Left colon (tissue), 2 donors: ENCODE measurements around the gene C12orf56. TPM values are rescaled to one million over a fixed set of nuclear protein-coding genes. Genes with fewer than 3 reads are reported as not detected.
"Not testable (repeated sequence)": the region's sequence is repeated elsewhere in the genome, so short reads cannot be mapped to it uniquely, and the experiment has no call there.

Experiments used
- ATAC-seq: fragments of 200-7000 bp; cut with Tn5 transposase; one replicate; pipeline ENCODE4 v1.9.1; 2020; ENCODE audit warnings: mild to moderate bottlenecking, moderate library complexity
- DNase-seq, 2 donors: peaks; one replicate each; pipeline ENCODE4 v3.0.0-alpha.2; 2020
- intact Hi-C, 2 donors: fragments of 100-400 bp; cut with DNase I in 1 of 2; cut with micrococcal nuclease in 1 of 2; formaldehyde crosslinking; loops; one replicate each; pipeline versions ENCODE4 v1.11.2 to v1.14.0; 2022; cut with DNase I, micrococcal nuclease
- total RNA-seq, 2 donors: library from RNA; stranded (reverse); fragmentation: NEBNext Ultra II Directional; extraction: Animal tissue kit (Norgen Biotek cat#: 25700); gene quantifications; one replicate each; pipeline ENCODE4 v1.2.1, GENCODE V29; 2021
- donor health status: DM: no; HTN: no; CAD: no.
- donor health status: DM: yes; HTN: yes; CAD: no.

C12orf56 gene
- total RNA-seq, 2 donors from 2014 or later = 0.24 to 1.6 TPM

DNA sequence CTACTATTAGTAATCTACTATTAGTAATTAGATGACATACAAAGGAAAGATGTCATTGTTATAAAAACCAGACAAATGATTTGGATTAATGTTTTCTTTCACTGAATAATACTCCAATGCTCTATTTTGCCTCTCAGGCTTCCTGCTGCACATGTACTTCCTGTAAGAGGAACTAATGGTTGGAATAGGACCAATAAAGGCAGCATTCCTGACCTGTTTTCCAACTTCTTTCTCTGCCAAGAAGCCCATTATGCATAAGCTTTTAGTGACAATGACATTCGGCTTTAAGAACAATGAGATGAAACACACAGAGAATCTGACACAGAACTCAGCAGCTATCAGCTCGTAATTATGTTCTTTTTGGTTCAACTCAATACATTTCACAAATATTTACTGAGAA, 5.2 kb upstream of the C12orf56 start:
- intact Hi-C loops = no loop called here
- ATAC-seq (no peak), DNase-seq (no peak)

DNA sequence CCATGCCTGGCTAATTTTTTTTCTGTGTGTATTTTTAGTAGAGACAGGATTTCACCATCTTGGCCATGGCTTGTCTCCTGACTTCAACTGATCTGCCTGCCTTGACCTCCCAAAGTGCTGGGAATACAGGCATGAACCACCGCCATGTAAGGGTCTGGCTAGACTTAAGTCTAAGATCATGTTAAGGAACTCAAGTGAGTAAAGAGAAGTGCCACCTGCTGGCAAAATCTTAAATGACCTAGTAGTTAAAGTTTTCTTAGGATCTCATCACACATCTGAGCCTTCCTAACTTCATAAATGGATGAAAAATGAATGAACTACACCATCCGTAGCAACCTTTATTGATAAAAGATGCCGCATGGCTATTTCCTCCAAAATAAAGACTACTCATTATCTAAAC, 1.7 kb upstream of the C12orf56 start:
- ATAC-seq = peak; percentile 50
- DNase-seq = no peak

DNA sequence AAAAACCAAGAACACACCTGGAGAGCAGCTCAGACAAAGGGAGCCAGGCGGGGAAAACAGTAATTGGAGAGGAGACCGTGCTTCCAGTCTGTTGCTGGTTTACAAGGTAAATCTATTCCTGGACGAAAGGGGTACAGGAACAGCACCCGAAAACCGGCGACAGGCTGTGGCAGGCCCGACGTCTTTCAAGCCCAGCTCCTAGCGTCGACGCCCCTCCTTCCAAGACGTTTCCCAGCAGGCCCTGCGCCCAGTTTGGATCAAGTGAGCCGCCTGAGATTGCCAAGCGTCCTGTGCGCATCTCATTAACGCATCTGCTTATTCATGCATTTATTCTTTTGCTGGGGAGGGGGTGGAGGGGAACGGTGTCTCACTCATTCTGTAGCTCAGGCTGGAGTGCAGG, 1.4 kb downstream of the C12orf56 start:
- intact Hi-C loops = no loop called here
- DNase-seq (no peak), ATAC-seq (no peak)

More for the DNA sequence above, 1.7 kb upstream of the C12orf56 start:
- intact Hi-C loops = no loop called here

DNA sequence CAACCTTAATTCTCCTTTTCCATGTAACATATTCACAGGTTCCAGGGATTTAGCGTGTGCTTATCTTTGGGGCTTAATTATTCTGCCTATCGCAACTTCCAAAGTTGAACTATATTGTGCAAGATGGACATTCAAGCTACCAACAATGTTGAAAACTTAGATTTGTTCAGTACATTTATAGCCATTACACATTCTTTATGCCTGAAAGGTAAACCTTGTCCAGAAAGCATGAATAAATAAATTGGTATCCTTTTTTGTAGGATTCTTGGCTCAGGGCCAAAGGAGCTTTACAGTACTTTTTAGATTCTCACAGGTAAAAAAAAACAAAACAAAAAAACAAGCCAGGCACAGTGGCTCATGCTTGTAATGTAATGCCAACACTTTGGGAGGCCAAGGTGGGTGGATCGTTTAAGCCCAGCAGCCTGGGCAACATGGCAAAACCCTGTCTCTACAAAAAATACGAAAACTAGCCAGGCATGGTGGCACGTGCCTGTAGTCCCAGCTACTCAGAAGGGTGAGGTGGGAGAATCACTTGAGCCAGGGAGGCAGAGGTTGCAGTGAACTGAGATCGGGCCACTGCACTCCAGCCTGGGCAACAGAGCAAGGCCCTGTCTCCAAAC, 3.3 kb downstream of the C12orf56 start:
- ATAC-seq (no peak), DNase-seq (no peak)
- intact Hi-C loops = no loop called here

DNA sequence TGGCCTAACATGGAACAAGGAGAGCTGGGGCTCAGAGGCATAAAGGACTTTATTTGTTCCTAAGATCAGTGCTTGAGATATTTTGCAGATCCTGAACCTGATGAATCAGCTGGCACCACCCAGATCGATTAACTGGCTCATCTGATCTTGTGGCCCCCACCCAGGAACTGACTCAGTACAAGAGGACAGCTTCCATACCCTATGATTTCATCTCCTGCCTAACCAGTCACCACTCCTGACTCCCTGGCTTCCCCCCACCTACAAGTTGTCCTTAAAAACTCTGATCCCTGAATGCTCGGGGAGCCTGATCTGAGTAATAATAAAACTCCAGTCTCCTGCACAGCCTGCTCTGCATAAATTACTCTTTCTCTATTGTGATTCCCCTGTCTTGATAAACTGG, 5.1 kb downstream of the C12orf56 start:
- intact Hi-C loops = no loop called here
- DNase-seq (no peak), ATAC-seq (no peak)

DNA sequence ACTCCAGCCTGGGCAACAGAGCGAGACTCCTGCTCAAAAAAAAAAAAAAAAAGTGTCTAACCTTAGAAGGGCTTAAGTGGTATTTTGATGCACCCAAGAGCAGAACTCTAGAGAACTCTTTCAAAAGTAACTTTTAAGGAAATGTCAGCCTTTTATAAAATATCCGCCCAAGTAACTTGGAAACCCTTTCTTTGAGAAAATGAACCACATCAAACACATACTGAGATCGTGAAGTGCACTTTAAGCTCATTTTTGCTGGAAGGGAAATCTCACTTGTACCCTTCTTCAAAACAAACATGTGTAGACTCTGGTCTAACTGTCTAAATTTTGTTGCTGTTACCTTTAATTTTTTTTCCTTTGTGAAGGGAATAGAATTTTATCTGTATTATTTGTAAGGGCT, 5.5 kb downstream of the C12orf56 start:
- DNase-seq (no peak), ATAC-seq (no peak)
- intact Hi-C loops = no loop called here

DNA sequence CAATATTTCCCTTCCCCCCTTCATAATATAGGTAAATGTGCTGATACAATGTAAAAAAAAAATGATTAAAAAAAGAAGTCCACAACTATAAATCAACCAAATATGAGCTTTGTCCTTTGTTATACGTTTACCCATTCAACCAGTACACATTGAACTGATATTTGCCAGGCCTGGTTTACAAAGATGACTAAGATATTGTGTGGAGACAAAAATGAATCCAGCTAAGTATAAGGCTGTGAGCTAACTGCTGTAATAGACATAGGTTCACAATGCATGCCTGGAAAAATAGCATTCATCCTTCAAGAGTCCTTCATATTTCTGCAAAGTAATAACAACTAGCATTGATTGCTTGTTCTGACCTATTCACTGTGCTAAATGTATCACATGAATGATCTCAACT, 6.9 kb downstream of the C12orf56 start:
- no peak for DNase-seq
- intact Hi-C loops = no loop called here
- ATAC-seq = no peak

DNA sequence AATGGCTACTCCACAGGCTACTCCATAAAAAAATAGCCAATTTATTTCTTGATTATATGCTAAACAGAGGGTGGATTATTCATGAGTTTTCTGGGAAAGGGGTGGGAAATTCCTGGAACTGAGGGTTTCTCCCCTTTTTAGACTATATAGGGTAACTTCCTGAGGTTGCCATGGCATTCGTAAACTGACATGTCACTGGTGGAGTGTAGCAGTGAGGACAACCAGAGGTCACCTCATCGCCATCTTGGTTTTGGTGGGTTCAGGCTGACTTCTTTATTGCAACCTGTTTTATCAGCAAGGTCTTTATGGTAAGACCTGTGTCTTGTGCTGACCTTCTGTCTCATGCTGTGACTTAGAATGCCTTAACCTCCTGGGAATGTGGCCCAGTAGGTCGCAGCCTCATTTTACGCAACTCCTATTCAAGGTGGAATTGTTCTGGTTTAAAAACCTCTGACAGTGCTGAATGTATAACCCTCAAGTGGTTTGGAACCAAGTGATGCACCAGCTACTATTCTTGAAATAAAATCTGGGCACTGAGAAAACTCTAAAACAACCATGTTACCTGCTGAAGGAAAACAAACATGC, 27.7 kb downstream of the C12orf56 start:
- DNase-seq = no peak
- no peak for ATAC-seq
- intact Hi-C loops = no loop called here

DNA sequence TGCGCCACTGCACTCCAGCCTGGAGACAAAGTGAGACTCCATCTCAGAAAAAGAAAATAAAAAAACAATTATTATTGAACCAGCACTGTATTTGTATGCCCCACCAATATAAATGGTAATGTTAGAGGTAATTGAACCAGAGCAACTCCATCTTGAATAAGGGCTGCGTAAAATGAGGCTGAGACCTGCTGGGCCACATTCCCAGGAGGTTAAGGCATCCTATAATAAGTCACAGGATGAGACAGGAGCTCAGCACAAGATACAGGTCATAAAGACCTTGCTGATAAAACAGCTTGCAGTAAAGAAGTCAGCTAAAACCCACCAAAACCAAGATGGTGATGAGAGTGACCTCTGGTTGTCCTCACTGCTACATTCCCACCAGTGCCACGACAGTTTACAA, 29.4 kb downstream of the C12orf56 start:
- DNase-seq, ATAC-seq, intact Hi-C loops: not testable (repeated sequence)

DNA sequence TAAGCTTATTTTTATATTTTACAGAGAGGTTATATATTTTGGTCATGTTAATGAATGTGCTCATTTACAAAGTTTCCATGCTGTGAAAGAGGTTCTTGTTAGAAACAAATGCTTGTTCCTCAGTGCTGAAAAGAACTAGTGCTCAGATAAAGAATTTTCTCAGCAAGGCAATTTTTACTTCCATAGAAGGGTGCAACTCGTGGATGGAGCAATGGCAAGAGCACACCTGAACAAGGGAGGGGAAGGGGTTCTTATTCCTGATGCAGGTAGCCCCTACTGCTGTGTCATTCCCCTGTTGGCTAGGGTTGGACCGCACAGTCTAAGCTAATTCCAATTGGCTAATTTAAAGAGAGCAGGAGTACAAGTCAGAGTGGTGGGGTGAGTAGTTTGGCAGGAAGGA, 34.3 kb downstream of the C12orf56 start:
- ATAC-seq, DNase-seq, intact Hi-C loops: not testable (repeated sequence)

DNA sequence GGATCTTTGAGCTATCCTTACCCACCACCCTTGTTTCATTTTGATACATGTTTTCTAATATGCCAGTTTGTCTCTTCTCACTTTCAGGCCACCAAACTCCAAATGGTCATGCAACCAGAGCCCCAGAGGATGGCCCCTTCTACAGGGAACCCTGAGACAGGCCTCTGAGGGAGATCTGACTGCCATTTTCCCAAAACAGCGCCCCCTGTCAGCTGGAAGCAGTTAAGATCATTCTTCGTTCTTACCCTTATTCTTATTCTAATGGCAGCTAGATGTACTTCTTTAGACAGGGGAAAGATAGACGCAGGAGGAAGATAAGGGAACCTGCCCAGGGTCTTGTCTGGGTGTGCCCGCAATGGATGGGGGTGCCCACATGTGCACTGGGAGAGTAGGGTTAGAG, 38.4 kb downstream of the C12orf56 start:
- ATAC-seq (no peak), DNase-seq (no peak)
- intact Hi-C loops = no loop called here

DNA sequence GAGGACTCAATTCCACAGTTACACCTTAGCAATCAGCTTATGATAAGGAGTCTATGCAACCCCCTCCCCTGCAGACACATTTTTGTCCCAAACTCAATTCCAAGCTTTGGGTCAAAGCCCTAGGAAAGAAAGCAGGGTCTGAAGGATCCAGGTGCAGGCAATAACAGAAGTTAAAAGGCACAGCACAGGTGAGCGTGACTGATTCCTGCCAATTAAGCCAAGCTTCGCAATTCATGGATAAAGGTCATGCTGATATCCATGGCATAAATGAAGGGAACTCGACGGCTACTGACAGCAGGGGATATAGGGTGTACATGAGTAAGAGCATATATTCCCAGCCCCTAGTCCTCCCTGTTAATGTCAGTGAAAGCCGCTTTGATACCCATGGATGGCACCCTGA, 39.3 kb downstream of the C12orf56 start:
- intact Hi-C loops = no loop called here
- ATAC-seq = no peak
- DNase-seq = no peak

DNA sequence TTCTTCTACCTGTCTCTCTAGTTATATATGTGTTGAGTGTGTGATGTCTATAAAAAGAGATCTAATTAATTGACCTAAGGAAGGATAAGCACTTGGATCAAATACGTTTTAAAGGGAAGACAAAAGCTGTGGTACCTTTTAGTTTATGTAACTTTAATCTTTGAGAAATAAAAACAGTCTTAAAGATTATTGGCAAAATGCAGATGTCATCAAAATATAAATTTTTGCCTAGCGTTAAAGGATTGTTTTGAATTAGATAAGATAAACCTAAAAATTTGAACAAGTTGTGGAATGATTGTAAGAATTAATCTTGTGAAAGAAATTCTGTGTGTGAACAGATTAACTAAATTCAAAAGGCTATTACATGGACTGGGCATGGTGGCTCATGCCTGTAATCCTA, 42.9 kb downstream of the C12orf56 start:
- no peak for ATAC-seq
- intact Hi-C loops = no loop called here
- DNase-seq = no peak

DNA sequence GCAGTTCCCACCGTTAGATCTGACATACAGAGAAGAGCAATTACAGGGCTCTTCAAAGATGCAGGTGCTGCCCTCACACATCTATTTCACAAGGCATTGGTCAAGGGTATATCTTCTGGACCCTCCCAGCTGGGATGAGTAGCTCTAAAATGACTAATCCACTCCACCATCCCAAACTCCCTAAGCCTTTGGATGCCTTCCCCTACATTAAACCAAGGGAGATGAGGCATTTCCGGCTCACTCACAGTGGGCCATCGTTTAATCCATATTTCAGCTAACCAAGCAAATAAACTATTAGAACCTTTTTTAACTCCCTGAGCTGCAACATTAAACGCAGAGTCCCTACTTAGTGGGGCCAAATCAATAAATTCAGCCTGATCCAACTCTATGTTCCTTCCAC, 45.9 kb downstream of the C12orf56 start:
- DNase-seq, intact Hi-C loops, ATAC-seq: not testable (repeated sequence)

DNA sequence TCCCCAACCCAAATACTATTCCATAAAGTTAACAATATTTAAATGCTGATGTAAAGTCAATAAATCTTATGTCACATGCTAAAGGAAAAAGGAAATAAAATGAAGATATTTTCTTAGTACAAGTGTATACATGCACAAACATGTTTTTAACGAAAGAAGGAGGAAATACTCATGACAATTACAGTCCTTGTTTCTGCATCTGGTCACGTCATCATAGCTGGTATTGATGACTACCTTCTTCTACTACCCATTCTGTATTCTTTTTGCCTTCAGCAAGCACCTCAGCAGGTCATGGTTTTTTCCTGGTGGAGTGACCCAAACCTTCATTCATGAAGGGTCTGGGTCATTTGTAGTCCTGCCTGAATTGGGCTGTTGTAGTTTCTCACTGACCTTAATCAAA, 50.0 kb downstream of the C12orf56 start:
- ATAC-seq, intact Hi-C loops, DNase-seq: not testable (repeated sequence)

DNA sequence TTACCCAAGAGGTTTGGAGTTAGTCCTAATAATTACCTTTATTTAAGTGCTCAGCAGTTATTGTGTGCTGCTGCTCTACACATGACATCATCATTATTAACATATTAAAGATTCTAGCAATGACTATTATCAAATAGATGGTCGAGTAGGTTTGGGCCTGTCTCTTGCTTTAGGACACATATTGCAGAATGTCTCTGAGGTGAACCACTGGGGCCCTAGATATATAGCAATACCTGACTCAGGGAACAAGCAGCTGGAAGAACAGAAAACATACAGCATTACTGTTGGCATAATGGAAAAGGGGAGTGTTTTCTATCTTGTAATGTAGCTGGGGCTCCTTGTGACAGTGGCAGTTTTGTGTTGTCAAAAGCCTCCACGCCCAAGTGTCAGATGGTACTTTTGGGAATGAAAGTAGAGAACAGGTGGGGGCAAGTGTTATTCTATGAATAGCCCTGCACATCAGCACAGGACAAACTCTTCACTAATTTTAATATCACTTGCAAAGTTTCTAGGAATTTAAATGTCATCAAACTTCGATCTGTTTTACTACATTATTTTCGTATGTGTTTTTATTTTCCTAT, 54.6 kb downstream of the C12orf56 start:
- no peak for ATAC-seq
- no peak for DNase-seq
- intact Hi-C loops = no loop called here

DNA sequence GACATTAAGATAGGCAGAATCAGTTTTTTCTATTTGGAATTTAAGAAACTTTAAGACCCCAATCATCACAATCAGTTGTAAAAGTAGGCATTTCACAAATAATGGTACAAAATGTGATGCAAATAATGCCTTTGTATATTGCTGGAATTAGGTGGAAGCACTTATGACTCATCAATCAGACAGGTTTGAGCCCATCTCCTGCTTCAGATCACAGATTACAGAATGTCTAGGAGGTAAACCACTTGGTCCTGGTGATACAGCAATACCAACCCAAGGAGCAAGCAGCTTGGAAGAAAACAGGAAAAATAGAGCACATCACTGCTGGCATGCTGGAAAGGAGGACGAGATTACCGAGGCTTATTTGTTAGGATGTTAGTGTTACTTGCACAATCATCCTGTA, 57.6 kb downstream of the C12orf56 start:
- intact Hi-C loops = no loop called here
- ATAC-seq = no peak
- no peak for DNase-seq

DNA sequence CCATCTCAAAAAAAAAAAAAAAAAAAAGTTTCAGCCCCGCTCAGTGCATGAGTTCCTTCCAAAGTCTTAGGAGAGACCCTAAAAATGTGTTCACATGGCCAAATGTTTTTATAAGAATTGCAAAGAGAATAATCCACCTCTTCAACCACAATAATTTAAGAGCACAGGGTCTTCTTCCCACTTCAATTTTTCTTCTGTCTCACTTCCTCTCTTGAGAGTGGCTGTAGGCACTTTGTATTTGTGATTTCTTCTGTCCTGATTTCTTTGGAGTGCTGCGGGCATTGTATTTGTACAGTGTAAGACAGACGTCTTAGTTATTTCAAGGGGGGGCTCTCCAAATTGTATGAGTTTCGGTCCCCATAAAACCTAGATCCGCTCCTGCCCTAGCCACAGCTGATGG, 58.3 kb downstream of the C12orf56 start:
- DNase-seq (no peak), ATAC-seq (no peak)
- intact Hi-C loops = no loop called here

DNA sequence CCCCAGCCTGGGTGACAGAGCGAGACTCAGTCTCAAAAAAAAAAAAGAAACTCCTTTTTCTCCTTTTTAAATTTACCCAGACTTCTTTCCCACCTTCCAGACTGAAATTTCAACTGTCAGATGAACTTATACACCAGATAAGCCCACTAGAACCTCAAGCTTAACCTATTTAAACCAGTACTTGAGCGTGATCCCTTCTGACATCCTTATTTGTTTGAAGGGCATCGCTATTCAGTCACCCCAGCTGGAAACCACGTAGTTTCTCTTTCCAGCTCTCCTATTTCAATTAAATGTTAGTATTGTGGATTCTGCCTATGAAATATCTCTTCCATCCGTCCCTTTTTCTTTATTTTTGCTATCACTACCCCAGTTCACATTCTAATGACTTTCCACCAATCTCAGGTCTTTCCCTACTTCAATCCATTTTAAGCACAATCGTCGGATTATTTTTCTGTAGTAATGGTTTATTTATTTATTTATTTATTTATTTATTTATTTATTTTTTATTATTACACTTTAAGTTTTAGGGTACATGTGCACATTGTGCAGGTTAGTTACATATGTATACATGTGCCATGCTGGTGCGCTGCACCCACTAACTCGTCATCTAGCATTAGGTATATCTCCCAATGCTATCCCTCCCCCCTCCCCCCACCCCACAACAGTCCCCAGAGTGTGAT, 61.4 kb downstream of the C12orf56 start:
- DNase-seq, ATAC-seq, intact Hi-C loops: not testable (repeated sequence)

DNA sequence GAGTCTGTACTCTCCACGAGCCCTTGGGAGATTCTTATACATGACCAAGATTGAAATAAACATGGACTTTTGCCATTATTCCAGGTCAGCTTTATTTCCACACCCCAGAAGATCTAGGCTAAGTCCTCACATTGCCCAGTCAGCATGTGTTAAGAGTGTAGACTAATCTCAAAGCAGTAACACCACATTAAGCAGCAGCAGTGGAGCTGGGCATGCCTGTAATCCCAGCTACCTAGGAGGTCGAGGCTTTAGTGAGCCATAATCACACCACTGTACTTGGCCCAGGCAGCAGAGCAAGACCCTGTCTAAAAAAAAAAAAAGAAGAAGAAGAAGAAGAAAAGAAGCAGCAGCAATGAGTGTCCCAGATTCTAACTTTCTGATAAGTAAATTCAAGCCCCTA, 65.5 kb downstream of the C12orf56 start:
- DNase-seq = no peak
- intact Hi-C loops = no loop called here
- no peak for ATAC-seq
